H9 (cell line): ENCODE data around the gene UNC5B. TPM values are rescaled to one million over a fixed set of nuclear protein-coding genes. Genes with fewer than 3 reads are reported as not detected.

Experiments used
- DNase-seq: peaks from one replicate; pipeline ENCODE4 v3.0.0-alpha.2; 2017
- H2AFZ ChIP-seq: one replicate; pipeline ENCODE4 v1.6.1; 2013; ENCODE audit warnings: mild to moderate bottlenecking, low read length, control low read depth, moderate library complexity
- H2AK5ac ChIP-seq: 2 replicates; pipeline ENCODE4 v1.6.1; 2013; ENCODE audit warnings: low read length, control low read depth, mixed read lengths; ENCODE audit not compliant: insufficient read length
- H2BK120ac ChIP-seq: one replicate; pipeline ENCODE4 v1.6.1; 2013; ENCODE audit warnings: low read depth, mild to moderate bottlenecking, low read length, control low read depth, inconsistent platforms; ENCODE audit not compliant: poor library complexity, severe bottlenecking
- H2BK12ac ChIP-seq: 2 replicates; pipeline ENCODE4 v1.6.1; 2013; ENCODE audit warnings: low read length, control low read depth, mixed read lengths, low read depth; ENCODE audit not compliant: insufficient read length
- H2BK15ac ChIP-seq: 2 replicates; pipeline ENCODE4 v1.6.1; 2013; ENCODE audit warnings: low read depth, low read length, control low read depth
- H2BK20ac ChIP-seq: one replicate; pipeline ENCODE4 v1.6.1; 2013; ENCODE audit warnings: low read depth, mild to moderate bottlenecking, low read length, control low read depth, inconsistent platforms; ENCODE audit not compliant: poor library complexity, severe bottlenecking
- H2BK5ac ChIP-seq: 2 replicates; pipeline ENCODE4 v1.6.1; 2013; ENCODE audit warnings: low read length, control low read depth, mixed read lengths; ENCODE audit not compliant: insufficient read length
- H3K14ac ChIP-seq: 2 replicates; pipeline ENCODE4 v1.6.1; 2013; ENCODE audit warnings: low read length, control low read depth; ENCODE audit not compliant: insufficient read depth
- H3K18ac ChIP-seq: 2 replicates; pipeline ENCODE4 v1.6.1; 2013; ENCODE audit warnings: low read depth, mild to moderate bottlenecking, mixed read lengths, low read length, control low read depth; ENCODE audit not compliant: insufficient read length
- H3K23ac ChIP-seq: 2 replicates; pipeline ENCODE4 v1.6.1; 2013; ENCODE audit warnings: low read length, control low read depth, mixed read lengths, low read depth; ENCODE audit not compliant: insufficient read length
- H3K23me2 ChIP-seq: 2 replicates; pipeline ENCODE4 v1.6.1; 2013; ENCODE audit warnings: low read depth, mild to moderate bottlenecking, mixed read lengths, low read length, control low read depth; ENCODE audit not compliant: insufficient read length, poor library complexity, severe bottlenecking
- H3K27ac ChIP-seq: 2 replicates; pipeline ENCODE4 v1.5.1; 2013; ENCODE audit warnings: low read length, control low read depth, mixed read lengths, low read depth; ENCODE audit not compliant: insufficient read length
- H3K27me3 ChIP-seq: 2 replicates; pipeline ENCODE4 v1.6.1; 2013; ENCODE audit warnings: low read length, control low read depth, inconsistent platforms; ENCODE audit not compliant: insufficient read depth
- H3K4ac ChIP-seq: 2 replicates; pipeline ENCODE4 v1.6.1; 2013; ENCODE audit warnings: low read depth, mild to moderate bottlenecking, control low read depth, inconsistent platforms, low read length, moderate library complexity
- H3K4me1 ChIP-seq: 2 replicates; pipeline ENCODE4 v1.6.1; 2013; ENCODE audit warnings: low read length, control low read depth, inconsistent platforms; ENCODE audit not compliant: insufficient read depth
- H3K4me2 ChIP-seq: 2 replicates; pipeline ENCODE4 v1.6.1; 2013; ENCODE audit warnings: low read length, control low read depth, mixed read lengths; ENCODE audit not compliant: insufficient read length, insufficient read depth
- H3K56ac ChIP-seq: 2 replicates; pipeline ENCODE4 v1.6.1; 2013; ENCODE audit warnings: low read depth, mild to moderate bottlenecking, mixed read lengths, low read length, control low read depth; ENCODE audit not compliant: insufficient read length
- H3K79me1 ChIP-seq: 2 replicates; pipeline ENCODE4 v1.6.1; 2013; ENCODE audit warnings: low read depth, mild to moderate bottlenecking, moderate library complexity, low read length, control low read depth, inconsistent platforms; ENCODE audit not compliant: insufficient read depth, poor library complexity, severe bottlenecking
- H3K79me2 ChIP-seq: 2 replicates; pipeline ENCODE4 v1.6.1; 2013; ENCODE audit warnings: low read length, control low read depth, inconsistent platforms; ENCODE audit not compliant: insufficient read depth
- H3K9ac ChIP-seq: 2 replicates; pipeline ENCODE4 v1.6.1; 2013; ENCODE audit warnings: low read length, control low read depth, mixed read lengths; ENCODE audit not compliant: insufficient read length; ENCODE audit errors: extremely low read depth
- H3K9me3 ChIP-seq: one replicate; pipeline ENCODE4 v1.6.1; 2013; ENCODE audit warnings: low read depth, low read length, inconsistent platforms; ENCODE audit not compliant: control insufficient read depth
- H3T11ph ChIP-seq: one replicate; pipeline ENCODE4 v1.6.1; 2013; ENCODE audit warnings: mild to moderate bottlenecking, low read length, control low read depth, inconsistent platforms
- H4K20me1 ChIP-seq: one replicate; pipeline ENCODE4 v1.6.1; 2013; ENCODE audit not compliant: control insufficient read depth, insufficient read length, insufficient read depth
- H4K5ac ChIP-seq: 2 replicates; pipeline ENCODE4 v1.6.1; 2013; ENCODE audit warnings: low read depth, mild to moderate bottlenecking, mixed read lengths, low read length, control low read depth; ENCODE audit not compliant: insufficient read length
- H4K8ac ChIP-seq: replicated peaks from 2 replicates; pipeline ENCODE4 v1.6.1; 2013; ENCODE audit warnings: low read length, control low read depth, mixed read lengths, low read depth; ENCODE audit not compliant: insufficient read length
- H4K91ac ChIP-seq: 2 replicates; pipeline ENCODE4 v1.6.1; 2013; ENCODE audit warnings: low read depth, mild to moderate bottlenecking, moderate library complexity, mixed read lengths, low read length, control low read depth; ENCODE audit not compliant: insufficient read length
- H3K27ac Mint-ChIP-seq, 3 experiments: 2 replicates in 2 of 3; 3 replicates in 1 of 3; pipeline ENCODE4 v1.8.0; 2020 to 2021; ENCODE audit warnings: mixed read lengths in 3 of 3, mild to moderate bottlenecking in 1 of 3, moderate library complexity in 1 of 3
- H3K27me3 Mint-ChIP-seq: 2 replicates; pipeline ENCODE4 v1.8.0; 2021; ENCODE audit warnings: low read depth, mild to moderate bottlenecking, moderate library complexity, mixed read lengths
- H3K36me3 Mint-ChIP-seq, 3 experiments: 2 replicates in 2 of 3; 3 replicates in 1 of 3; pipeline ENCODE4 v1.8.0; 2020 to 2021; ENCODE audit warnings: low read depth in 3 of 3, mixed read lengths in 3 of 3; ENCODE audit not compliant: insufficient read depth in 1 of 3
- H3K4me1 Mint-ChIP-seq, 2 experiments: 2 replicates each; pipeline ENCODE4 v1.8.0; 2020; ENCODE audit warnings: mixed read lengths in 2 of 2
- H3K4me3 Mint-ChIP-seq, 2 experiments: 2 replicates in 1 of 2; 3 replicates in 1 of 2; pipeline ENCODE4 v1.8.0; 2020 to 2021; ENCODE audit warnings: mild to moderate bottlenecking in 2 of 2, mixed read lengths in 2 of 2, moderate library complexity in 1 of 2
- H3K9me3 Mint-ChIP-seq, 2 experiments: 2 replicates in 1 of 2; 3 replicates in 1 of 2; pipeline ENCODE4 v1.8.0; 2020; ENCODE audit warnings: mild to moderate bottlenecking in 2 of 2, mixed read lengths in 2 of 2, moderate library complexity in 1 of 2
- WGBS: extraction: QIAGEN DNeasy Blood & Tissue Kit; methylation state at CpG from one replicate; pipeline ENCODE4 v1.1.7; 2013; ENCODE audit warnings: missing lambda C conversion rate, low lambda C conversion rate, mixed read lengths; ENCODE audit not compliant: insufficient read length; ENCODE audit errors: extremely low coverage; 5-methylcytosine and 5-hydroxymethylcytosine counted together
- total RNA-seq: library from RNA; stranded (reverse); gene quantifications from 2 replicates; pipeline ENCODE4 v1.2.1, GENCODE V29; 2021
- TF ChIP-seq, protein P1 (sequence below): fragments of 200-600 bp; sonication (generic); conservative IDR thresholded peaks from 3 replicates; pipeline ENCODE4 v1.8.0; 2021; ENCODE audit warnings: antibody characterized with exemption, mild to moderate bottlenecking

Gene UNC5B
- total RNA-seq, 1 experiment from 2014 or later: 28.4 TPM

DNA sequence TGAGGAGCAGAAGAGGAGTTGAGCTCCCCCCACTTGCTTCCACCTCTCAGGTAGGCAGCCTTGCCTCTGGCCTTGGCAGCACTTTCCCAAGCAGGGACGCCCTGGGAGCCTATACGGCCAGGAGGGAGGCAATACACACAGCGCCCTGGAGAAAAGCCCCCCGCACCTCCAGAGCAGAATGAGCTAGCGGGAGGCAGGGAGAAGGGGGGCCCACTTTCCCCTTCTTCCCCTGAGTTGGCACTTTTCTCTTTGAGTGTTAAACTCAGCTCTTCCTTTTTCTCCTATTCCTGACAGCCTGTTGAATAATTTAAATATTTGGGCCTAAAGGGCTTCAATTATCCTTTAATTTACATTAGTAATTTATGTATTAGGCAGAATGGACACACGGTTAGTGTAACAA, 35.8 kb downstream of the UNC5B start:
- Histone ChIP-seq H3K23me2 (no peaks in the 10 kb centered on the region), H3K9me3 (no peaks in the 10 kb centered on the region), H3K27me3 (no peaks in the 10 kb centered on the region), H3K4me2 (no peak overlapping the region), H3T11ph (no peak overlapping the region), H4K20me1 (no peaks in the 10 kb centered on the region), H3K27ac (no peak overlapping the region), H3K79me2 (no peaks in the 10 kb centered on the region), H3K18ac (no peak overlapping the region), H4K91ac (no peak overlapping the region), H3K4ac (no peak overlapping the region), H3K9ac (no peak overlapping the region), H3K56ac (no peak overlapping the region), H2BK120ac (no peak overlapping the region), H2BK20ac (no peak overlapping the region), H3K14ac (no peak overlapping the region), H2AK5ac (no peak overlapping the region), H3K23ac (no peak overlapping the region), H4K5ac (no peak overlapping the region), H4K8ac (no peak overlapping the region), H2BK5ac (no peak overlapping the region), H3K79me1 (no peaks in the 10 kb centered on the region), H2BK12ac (no peak overlapping the region), H2AFZ (no peak overlapping the region), H2BK15ac (no peak overlapping the region), H3K4me1 (no peaks in the 10 kb centered on the region; the same call in 1 of the 2 replicates)
- peaks cover 38 to 43% of the 10 kb centered on the region in 2 experiments for H3K4me1 Mint-ChIP-seq
- DNase-seq: no peak
- TF ChIP-seq, protein P1, sequence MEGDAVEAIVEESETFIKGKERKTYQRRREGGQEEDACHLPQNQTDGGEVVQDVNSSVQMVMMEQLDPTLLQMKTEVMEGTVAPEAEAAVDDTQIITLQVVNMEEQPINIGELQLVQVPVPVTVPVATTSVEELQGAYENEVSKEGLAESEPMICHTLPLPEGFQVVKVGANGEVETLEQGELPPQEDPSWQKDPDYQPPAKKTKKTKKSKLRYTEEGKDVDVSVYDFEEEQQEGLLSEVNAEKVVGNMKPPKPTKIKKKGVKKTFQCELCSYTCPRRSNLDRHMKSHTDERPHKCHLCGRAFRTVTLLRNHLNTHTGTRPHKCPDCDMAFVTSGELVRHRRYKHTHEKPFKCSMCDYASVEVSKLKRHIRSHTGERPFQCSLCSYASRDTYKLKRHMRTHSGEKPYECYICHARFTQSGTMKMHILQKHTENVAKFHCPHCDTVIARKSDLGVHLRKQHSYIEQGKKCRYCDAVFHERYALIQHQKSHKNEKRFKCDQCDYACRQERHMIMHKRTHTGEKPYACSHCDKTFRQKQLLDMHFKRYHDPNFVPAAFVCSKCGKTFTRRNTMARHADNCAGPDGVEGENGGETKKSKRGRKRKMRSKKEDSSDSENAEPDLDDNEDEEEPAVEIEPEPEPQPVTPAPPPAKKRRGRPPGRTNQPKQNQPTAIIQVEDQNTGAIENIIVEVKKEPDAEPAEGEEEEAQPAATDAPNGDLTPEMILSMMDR: no peak
- no peaks in the 10 kb centered on the region for H3K36me3 Mint-ChIP-seq
- no peaks in the 10 kb centered on the region for H3K27me3 Mint-ChIP-seq
- no peaks in the 10 kb centered on the region for H3K9me3 Mint-ChIP-seq
- WGBS: no CpG with 5 or more reads among the region's 6 CpGs
- H3K4me3 Mint-ChIP-seq: no peak overlapping the region
- no peak overlapping the region for H3K27ac Mint-ChIP-seq
